ENCODE measurements around the gene PSMD11. TPM values are rescaled to one million over a fixed set of nuclear protein-coding genes. Genes with fewer than 3 reads are reported as not detected.
A peak's percentile ranks its signal among the peaks of the same experiment; 100 is the strongest.
"Not testable (repeated sequence)": the region's sequence is repeated elsewhere in the genome, so short reads cannot be mapped to it uniquely, and the experiment has no call there.

Gene PSMD11
- total RNA-seq, 1 donor from 2014 or later = 69.8 TPM

- no peak for DNase-seq (ENCODE audit: low read depth in 2 of 2)
These were observed 66.2 kb downstream of the PSMD11 start for GRCh38 chr17:32510466-32510865.

GRCh38 chr17:32512328-32512727 lies 68.0 kb downstream of the PSMD11 start:
- no peak for DNase-seq (ENCODE audit: low read depth in 2 of 2)

- no peak for DNase-seq (ENCODE audit: low read depth in 2 of 2)
These were observed 69.3 kb downstream of the PSMD11 start for GRCh38 chr17:32513579-32513978.

- peak in 1 of 2 donors; percentile 29 for DNase-seq (ENCODE audit: low read depth in 2 of 2)
These were observed 70.3 kb downstream of the PSMD11 start for GRCh38 chr17:32514606-32515005.

- DNase-seq (ENCODE audit: low read depth in 2 of 2) = no peak
These were observed 71.5 kb downstream of the PSMD11 start for GRCh38 chr17:32515677-32516383.

GRCh38 chr17:32516450-32516849 lies 72.1 kb downstream of the PSMD11 start:
- no peak for DNase-seq (ENCODE audit: low read depth in 2 of 2)

- DNase-seq (ENCODE audit: low read depth in 2 of 2) = no peak
These were observed 72.8 kb downstream of the PSMD11 start for GRCh38 chr17:32516940-32517701.

- no peak for DNase-seq (ENCODE audit: low read depth in 2 of 2)
These were observed 73.7 kb downstream of the PSMD11 start for GRCh38 chr17:32517982-32518381.

- no peak for DNase-seq (ENCODE audit: low read depth in 2 of 2)
These were observed 74.4 kb downstream of the PSMD11 start for GRCh38 chr17:32518646-32519227.

GRCh38 chr17:32519228-32520103 lies 75.2 kb downstream of the PSMD11 start:
- DNase-seq (ENCODE audit: low read depth in 2 of 2) = peak; percentile 55 to 60

GRCh38 chr17:32520104-32520701 lies 75.9 kb downstream of the PSMD11 start:
- peak; percentile 73 to 79 for DNase-seq (ENCODE audit: low read depth in 2 of 2)

- DNase-seq (ENCODE audit: low read depth in 2 of 2) = no peak
These were observed 76.6 kb downstream of the PSMD11 start for GRCh38 chr17:32520737-32521404.

GRCh38 chr17:32523017-32523680 lies 78.8 kb downstream of the PSMD11 start:
- no peak for DNase-seq (ENCODE audit: low read depth in 2 of 2)

GRCh38 chr17:32523827-32524552 lies 79.7 kb downstream of the PSMD11 start:
- no peak for DNase-seq (ENCODE audit: low read depth in 2 of 2)

- not testable (repeated sequence) for DNase-seq (ENCODE audit: low read depth in 2 of 2)
These were observed 80.2 kb downstream of the PSMD11 start for GRCh38 chr17:32524553-32524880.

GRCh38 chr17:32525122-32525521 lies 80.8 kb downstream of the PSMD11 start:
- DNase-seq (ENCODE audit: low read depth in 2 of 2) = no peak

- no peak for DNase-seq (ENCODE audit: low read depth in 2 of 2)
These were observed 82.8 kb downstream of the PSMD11 start for GRCh38 chr17:32527146-32527545.

GRCh38 chr17:32528825-32529224 lies 84.5 kb downstream of the PSMD11 start:
- DNase-seq (ENCODE audit: low read depth in 2 of 2) = no peak

GRCh38 chr17:32529604-32530003 lies 85.3 kb downstream of the PSMD11 start:
- no peak for DNase-seq (ENCODE audit: low read depth in 2 of 2)
